GM12865 (cell line): ENCODE measurements around the gene ZNF618.

Experiments
- DNase-seq: peaks from one replicate; pipeline ENCODE4 v3.0.0; 2010; ENCODE audit warnings: low read depth
- H3K4me3 ChIP-seq: 2 replicates; pipeline ENCODE4 v1.5.1; 2011; ENCODE audit warnings: mild to moderate bottlenecking, low read depth, low read length, control low read depth
- CTCF ChIP-seq: IDR thresholded peaks from 2 replicates; pipeline ENCODE4 v1.5.1; 2011; ENCODE audit warnings: low read length, control low read depth, low read depth, inconsistent platforms; ENCODE audit not compliant: insufficient read depth; ENCODE audit errors: missing control alignments

Gene ZNF618

GRCh38 chr9:114089206-114089840 is 213.2 kb downstream of the ZNF618 start:
- no peak for TF ChIP-seq CTCF
- H3K4me3 ChIP-seq: no peak overlapping the region
- DNase-seq: no peak

GRCh38 chr9:114090798-114091197 is 214.7 kb downstream of the ZNF618 start:
- DNase-seq: no peak

GRCh38 chr9:114091711-114092110 is 215.6 kb downstream of the ZNF618 start:
- DNase-seq: no peak
- no peak for TF ChIP-seq CTCF
- no peak overlapping the region for H3K4me3 ChIP-seq

More at GRCh38 chr9:114090798-114091197, 214.7 kb downstream of the ZNF618 start:
- no peak for TF ChIP-seq CTCF
- no peak overlapping the region for H3K4me3 ChIP-seq

- no peak for DNase-seq
- H3K4me3 ChIP-seq: no peak overlapping the region
- no peak for TF ChIP-seq CTCF
Observed at GRCh38 chr9:114092336-114092735, 216.2 kb downstream of the ZNF618 start.

GRCh38 chr9:114093031-114093471 is 216.9 kb downstream of the ZNF618 start:
- H3K4me3 ChIP-seq: no peak overlapping the region
- no peak for TF ChIP-seq CTCF
- DNase-seq: no peak

- no peak for DNase-seq
- TF ChIP-seq CTCF: no peak
- no peak overlapping the region for H3K4me3 ChIP-seq
Observed at GRCh38 chr9:114093761-114094505, 217.8 kb downstream of the ZNF618 start.
